Upper lobe of left lung (tissue), 6 donors: Measurements from ENCODE around the gene PPM1H. TPM values are rescaled to one million over a fixed set of nuclear protein-coding genes. Genes with fewer than 3 reads are reported as not detected.
A peak's percentile ranks its signal among the peaks of the same experiment; 100 is the strongest.

ENCODE experiments used
- ATAC-seq, 2 donors: fragments of 200-7000 bp; cut with Tn5 transposase; one replicate each; pipeline ENCODE4 v1.9.1; 2022; ENCODE audit warnings: mild to moderate bottlenecking in 2 of 2, moderate library complexity in 2 of 2; ENCODE audit not compliant: low FRiP score in 2 of 2
- DNase-seq, 2 donors: peaks; one replicate each; pipeline ENCODE4 v3.0.0-alpha.2; 2019 to 2020
- H3K27ac ChIP-seq, 4 donors: fragments of 200-600 bp; sonication (generic); one replicate each; pipeline ENCODE4 v1.5.1; 2016 to 2019
- H3K27me3 ChIP-seq, 4 donors: fragments of 200-600 bp; sonication (generic); one replicate each; pipeline ENCODE4 v1.5.1; 2017 to 2019
- H3K36me3 ChIP-seq, 4 donors: fragments of 200-600 bp; sonication (generic); one replicate each; pipeline ENCODE4 v1.5.1; 2016 to 2019
- H3K4me1 ChIP-seq, 4 donors: fragments of 200-600 bp; sonication (generic); one replicate each; pipeline ENCODE4 v1.5.1; 2018 to 2019
- H3K4me3 ChIP-seq, 4 donors: fragments of 200-600 bp; sonication (generic); one replicate each; pipeline ENCODE4 v1.5.1; 2017 to 2019; ENCODE audit warnings: mild to moderate bottlenecking in 2 of 4, moderate library complexity in 1 of 4
- H3K9me3 ChIP-seq, 4 donors: fragments of 200-600 bp; sonication (generic); one replicate each; pipeline ENCODE4 v1.5.1; 2018 to 2019
- EP300 ChIP-seq, 4 donors: sonication (generic); formaldehyde crosslinking; IDR thresholded peaks; one replicate each; pipeline ENCODE4 v1.5.1; 2017; ENCODE audit warnings: antibody characterized with exemption in 4 of 4, control low read depth in 2 of 4
- POLR2A ChIP-seq, 4 donors: fragments of 450-650 bp; IDR thresholded peaks; one replicate each; pipeline ENCODE4 v1.5.1; 2016 to 2017; ENCODE audit warnings: antibody characterized with exemption in 4 of 4, mild to moderate bottlenecking in 2 of 4
- POLR2AphosphoS5 ChIP-seq, 2 donors: sonication (generic); formaldehyde crosslinking; IDR thresholded peaks; one replicate each; pipeline ENCODE4 v1.5.1; 2017; ENCODE audit warnings: antibody characterized with exemption in 2 of 2
- WGBS, 2 donors: methylation state at CpG; one replicate each; pipeline ENCODE4 v1.1.5; 2017 to 2018; 5-methylcytosine and 5-hydroxymethylcytosine counted together
- total RNA-seq, 6 donors: library from RNA; depleted of rRNA in 4 of 6; stranded (reverse); fragments of >200 nt in 4 of 6; gene quantifications; one replicate each; pipeline versions ENCODE4 v1.1.0 to v1.2.1, GENCODE V29; 2016 to 2021
- TF ChIP-seq, protein P1 (sequence below), 6 experiments: fragments of 450-650 bp in 4 of 6; fragments of 200-600 bp in 2 of 6; sonication (generic) in 2 of 6; IDR thresholded peaks; one replicate each; pipeline ENCODE4 v1.5.1; 2016 to 2019; ENCODE audit warnings: antibody characterized with exemption in 6 of 6
- donor health status: DM: no; HTN: no; CAD: no; lungs with moderate emphysema.
- donor health status: DM: no; HTN: yes; CAD: no; lungs with severe emphysema.

The PPM1H gene
- total RNA-seq, 6 donors from 2014 or later = 4.2 to 14.2 (median 8.4) TPM

DNA sequence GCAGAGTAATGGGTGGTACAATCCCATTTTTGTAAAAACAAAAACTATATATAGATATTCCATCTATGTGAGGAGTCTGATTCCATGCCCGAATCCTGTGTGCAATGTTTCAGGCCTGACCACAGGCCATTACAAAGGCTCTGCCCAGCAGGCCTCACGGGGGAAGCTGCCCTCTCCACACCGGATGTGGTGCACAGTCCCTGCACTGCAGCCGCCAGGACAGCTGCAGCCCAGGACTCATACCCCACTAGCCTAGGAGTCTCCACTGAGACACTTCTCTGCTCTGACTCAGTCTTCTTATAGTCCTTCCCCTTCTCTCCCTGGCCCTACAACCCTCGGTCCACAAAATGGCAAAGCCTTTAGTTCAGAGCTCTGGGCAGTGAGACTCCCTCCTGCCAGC lies 190.4 kb downstream of the PPM1H start:
- ATAC-seq (peak; percentile 66 to 80), DNase-seq (peak; percentile 28 to 49)
- WGBS, 2 donors = 72 to 79% methylated on average over 5 of the region's 5 CpGs
- peak overlapping the region in 1 of 4 donors; percentile 18 for H3K27ac ChIP-seq
- H3K36me3 ChIP-seq = no peaks in the 10 kb centered on the region
- H3K4me1 ChIP-seq = peaks cover 0 to 2% (median 0%) of the 10 kb centered on the region in 4 donors
- no peak overlapping the region for H3K4me3 ChIP-seq
- TF ChIP-seq POLR2A (IDR thresholded peaks at IDR 0.05) (peak in 1 of 4 donors; percentile 37), EP300 (IDR thresholded peaks at IDR 0.05) (no peak)
- H3K9me3 ChIP-seq = no peaks in the 10 kb centered on the region
- no peaks in the 10 kb centered on the region for H3K27me3 ChIP-seq

DNA sequence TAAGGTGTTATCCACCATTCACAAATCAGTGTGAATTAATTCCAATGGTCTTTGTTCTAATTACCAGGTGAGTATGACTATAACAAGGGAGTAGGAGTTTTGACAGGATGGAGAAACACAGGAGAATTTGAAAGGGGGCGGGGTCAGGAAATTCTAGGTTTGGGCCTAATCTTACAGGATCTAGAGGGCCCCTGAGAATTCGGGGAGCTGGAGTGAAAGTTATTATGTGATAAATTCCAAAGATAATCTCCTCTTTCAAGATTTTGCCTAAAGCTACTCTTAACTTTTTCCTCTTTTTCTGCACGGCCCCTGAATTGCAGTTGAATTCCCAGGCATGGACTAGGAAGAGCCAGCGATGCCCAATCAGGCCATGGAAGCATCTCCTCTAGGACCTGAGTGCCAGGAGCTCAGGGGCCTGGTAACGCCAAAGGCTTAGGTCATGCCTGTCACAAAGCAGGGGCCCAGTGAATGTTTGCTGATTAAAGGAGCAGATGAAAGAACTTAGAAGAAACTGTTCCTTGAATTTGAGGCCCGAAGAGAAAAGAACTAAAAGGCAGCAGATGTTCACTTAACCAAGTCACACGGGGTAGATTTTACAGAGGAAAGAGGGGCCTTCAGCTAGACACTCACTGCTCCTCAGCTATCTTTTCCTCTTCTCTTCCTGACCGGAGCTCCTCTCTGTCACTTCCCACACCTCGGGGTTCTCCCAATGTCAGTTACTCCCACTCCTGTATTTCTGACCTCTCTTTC lies 195.5 kb downstream of the PPM1H start:
- no peaks in the 10 kb centered on the region for H3K9me3 ChIP-seq
- no peak for DNase-seq
- H3K4me3 ChIP-seq = no peak overlapping the region
- TF ChIP-seq POLR2A (IDR thresholded peaks at IDR 0.05) (no peak), POLR2AphosphoS5 (IDR thresholded peaks at IDR 0.05) (no peak), EP300 (IDR thresholded peaks at IDR 0.05) (no peak)
- TF ChIP-seq, protein P1, sequence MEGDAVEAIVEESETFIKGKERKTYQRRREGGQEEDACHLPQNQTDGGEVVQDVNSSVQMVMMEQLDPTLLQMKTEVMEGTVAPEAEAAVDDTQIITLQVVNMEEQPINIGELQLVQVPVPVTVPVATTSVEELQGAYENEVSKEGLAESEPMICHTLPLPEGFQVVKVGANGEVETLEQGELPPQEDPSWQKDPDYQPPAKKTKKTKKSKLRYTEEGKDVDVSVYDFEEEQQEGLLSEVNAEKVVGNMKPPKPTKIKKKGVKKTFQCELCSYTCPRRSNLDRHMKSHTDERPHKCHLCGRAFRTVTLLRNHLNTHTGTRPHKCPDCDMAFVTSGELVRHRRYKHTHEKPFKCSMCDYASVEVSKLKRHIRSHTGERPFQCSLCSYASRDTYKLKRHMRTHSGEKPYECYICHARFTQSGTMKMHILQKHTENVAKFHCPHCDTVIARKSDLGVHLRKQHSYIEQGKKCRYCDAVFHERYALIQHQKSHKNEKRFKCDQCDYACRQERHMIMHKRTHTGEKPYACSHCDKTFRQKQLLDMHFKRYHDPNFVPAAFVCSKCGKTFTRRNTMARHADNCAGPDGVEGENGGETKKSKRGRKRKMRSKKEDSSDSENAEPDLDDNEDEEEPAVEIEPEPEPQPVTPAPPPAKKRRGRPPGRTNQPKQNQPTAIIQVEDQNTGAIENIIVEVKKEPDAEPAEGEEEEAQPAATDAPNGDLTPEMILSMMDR (IDR thresholded peaks at IDR 0.05) = no peak
- no peaks in the 10 kb centered on the region for H3K36me3 ChIP-seq
- no peaks in the 10 kb centered on the region for H3K4me1 ChIP-seq
- H3K27ac ChIP-seq = no peak overlapping the region
- no peak for ATAC-seq
- 81 to 89% methylated on average over 9 of the region's 9 CpGs for WGBS, 2 donors
- no peaks in the 10 kb centered on the region for H3K27me3 ChIP-seq

DNA sequence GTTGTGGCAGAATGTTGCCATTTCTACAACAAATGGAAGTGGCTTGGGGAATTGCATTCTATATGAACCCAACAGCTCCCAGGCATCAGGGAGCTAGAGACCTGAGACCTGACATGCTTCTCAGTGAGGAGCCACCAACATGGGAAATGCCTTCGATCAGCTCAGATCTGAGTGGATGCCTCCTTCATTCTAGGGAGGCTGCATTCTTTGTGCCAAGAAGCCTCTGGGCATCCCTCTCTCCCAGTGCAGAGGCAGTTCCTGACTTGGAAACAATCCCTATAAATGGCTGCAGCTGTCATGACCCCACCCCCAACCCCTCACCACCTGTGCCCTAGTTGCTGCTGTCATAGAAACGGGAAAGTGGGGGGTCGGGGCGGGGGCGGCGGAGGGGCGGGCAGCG lies 196.3 kb downstream of the PPM1H start:
- Histone ChIP-seq H3K4me3 (no peak overlapping the region), H3K27me3 (no peaks in the 10 kb centered on the region), H3K4me1 (no peaks in the 10 kb centered on the region), H3K36me3 (no peaks in the 10 kb centered on the region), H3K27ac (no peak overlapping the region), H3K9me3 (no peaks in the 10 kb centered on the region)
- TF ChIP-seq, protein P1 (IDR thresholded peaks at IDR 0.05) = no peak
- no peak for TF ChIP-seq POLR2A (IDR thresholded peaks at IDR 0.05)
- TF ChIP-seq POLR2AphosphoS5 (IDR thresholded peaks at IDR 0.05) = no peak
- TF ChIP-seq EP300 (IDR thresholded peaks at IDR 0.05) = no peak
- ATAC-seq = no peak
- no peak for DNase-seq
- WGBS, 2 donors = 95 to 97% methylated on average over 8 of the region's 8 CpGs

DNA sequence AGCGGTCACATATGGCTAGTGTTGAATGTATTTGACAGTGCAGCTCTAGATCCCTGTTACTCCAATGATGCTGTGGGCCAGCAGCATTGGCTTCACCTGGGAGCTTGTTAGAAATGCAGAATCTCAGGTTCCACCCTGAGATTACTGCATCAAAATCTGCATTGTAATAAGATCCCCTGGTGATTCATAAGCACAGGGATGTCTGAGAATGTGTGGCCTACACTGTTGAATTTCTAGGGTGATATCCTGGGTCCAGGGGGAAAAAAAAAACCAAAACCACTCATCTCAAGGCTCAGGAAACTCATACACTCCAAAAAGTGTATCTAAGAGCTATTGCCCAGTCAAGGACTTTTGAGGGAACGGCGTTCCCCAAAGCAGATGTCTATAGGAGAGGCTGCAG lies 196.8 kb downstream of the PPM1H start:
- no peaks in the 10 kb centered on the region for H3K4me1 ChIP-seq
- H3K9me3 ChIP-seq = no peaks in the 10 kb centered on the region
- DNase-seq = no peak
- H3K4me3 ChIP-seq = no peak overlapping the region
- H3K36me3 ChIP-seq = no peaks in the 10 kb centered on the region
- H3K27me3 ChIP-seq = no peaks in the 10 kb centered on the region
- ATAC-seq = no peak
- H3K27ac ChIP-seq = no peak overlapping the region
- WGBS, 2 donors = 92 to 100% methylated on average over 3 of the region's 3 CpGs
- TF ChIP-seq POLR2A (IDR thresholded peaks at IDR 0.05) = no peak
- TF ChIP-seq POLR2AphosphoS5 (IDR thresholded peaks at IDR 0.05) = no peak
- TF ChIP-seq EP300 (IDR thresholded peaks at IDR 0.05) = no peak
- TF ChIP-seq, protein P1 (IDR thresholded peaks at IDR 0.05) = no peak

DNA sequence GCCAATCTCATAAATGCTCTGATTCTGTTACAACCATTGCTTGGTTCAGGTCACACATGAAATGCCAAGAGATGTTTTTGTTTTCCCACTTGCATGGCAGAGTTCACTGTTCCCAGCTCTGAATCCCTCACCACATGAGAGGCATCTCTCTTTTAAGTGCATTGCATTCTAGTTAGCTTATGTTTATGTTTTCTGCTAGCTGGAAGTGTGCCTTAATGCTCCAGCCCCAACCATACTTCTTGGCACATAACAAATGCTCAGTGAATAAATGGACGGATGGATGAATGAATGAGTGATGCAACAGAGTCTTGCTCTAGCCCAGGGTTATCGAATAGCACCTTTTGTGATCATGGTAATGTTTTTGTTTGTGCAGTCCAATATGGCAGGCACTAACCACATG lies 197.3 kb downstream of the PPM1H start:
- H3K9me3 ChIP-seq = no peaks in the 10 kb centered on the region
- 91 to 97% methylated on average over 2 of the region's 2 CpGs for WGBS, 2 donors
- H3K36me3 ChIP-seq = no peaks in the 10 kb centered on the region
- TF ChIP-seq POLR2A (IDR thresholded peaks at IDR 0.05) (no peak), EP300 (IDR thresholded peaks at IDR 0.05) (no peak), POLR2AphosphoS5 (IDR thresholded peaks at IDR 0.05) (no peak)
- TF ChIP-seq, protein P1 (IDR thresholded peaks at IDR 0.05) = no peak
- ATAC-seq (no peak), DNase-seq (no peak)
- no peak overlapping the region for H3K27ac ChIP-seq
- H3K4me3 ChIP-seq = no peak overlapping the region
- H3K4me1 ChIP-seq = no peaks in the 10 kb centered on the region
- H3K27me3 ChIP-seq = no peaks in the 10 kb centered on the region
